GM20000 (cell line): ENCODE data around the gene PPFIA1.

ENCODE experiments used
- DNase-seq: peaks from one replicate; pipeline ENCODE4 v3.0.0; 2012; ENCODE audit warnings: low spot score
- TF ChIP-seq, protein P1 (sequence below): IDR thresholded peaks from 2 replicates; pipeline ENCODE4 v1.5.1; 2012; ENCODE audit warnings: mild to moderate bottlenecking, control low read depth; ENCODE audit errors: extremely low read depth, missing control alignments

PPFIA1 gene

DNA sequence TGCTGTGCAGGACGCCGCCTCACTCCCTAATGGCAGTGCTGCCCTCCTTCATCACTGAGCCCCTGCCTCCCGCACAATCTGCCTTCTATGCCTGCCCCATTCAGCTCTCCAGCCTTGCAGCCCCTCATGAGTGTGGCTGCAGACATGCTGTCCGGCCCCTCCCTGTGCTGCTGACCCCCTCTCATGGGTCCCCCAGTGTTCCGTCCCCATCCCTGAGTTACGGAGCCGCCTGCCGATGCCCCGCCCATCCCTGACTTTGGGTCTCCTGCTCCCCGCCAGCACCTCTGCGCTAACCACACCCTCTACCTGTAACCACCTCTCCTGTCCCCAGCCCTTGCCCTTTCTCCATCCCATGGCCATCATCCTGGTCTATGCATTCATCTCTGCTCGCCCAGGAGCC lies 161.1 kb downstream of the PPFIA1 start:
- DNase-seq = no peak
- TF ChIP-seq, protein P1, sequence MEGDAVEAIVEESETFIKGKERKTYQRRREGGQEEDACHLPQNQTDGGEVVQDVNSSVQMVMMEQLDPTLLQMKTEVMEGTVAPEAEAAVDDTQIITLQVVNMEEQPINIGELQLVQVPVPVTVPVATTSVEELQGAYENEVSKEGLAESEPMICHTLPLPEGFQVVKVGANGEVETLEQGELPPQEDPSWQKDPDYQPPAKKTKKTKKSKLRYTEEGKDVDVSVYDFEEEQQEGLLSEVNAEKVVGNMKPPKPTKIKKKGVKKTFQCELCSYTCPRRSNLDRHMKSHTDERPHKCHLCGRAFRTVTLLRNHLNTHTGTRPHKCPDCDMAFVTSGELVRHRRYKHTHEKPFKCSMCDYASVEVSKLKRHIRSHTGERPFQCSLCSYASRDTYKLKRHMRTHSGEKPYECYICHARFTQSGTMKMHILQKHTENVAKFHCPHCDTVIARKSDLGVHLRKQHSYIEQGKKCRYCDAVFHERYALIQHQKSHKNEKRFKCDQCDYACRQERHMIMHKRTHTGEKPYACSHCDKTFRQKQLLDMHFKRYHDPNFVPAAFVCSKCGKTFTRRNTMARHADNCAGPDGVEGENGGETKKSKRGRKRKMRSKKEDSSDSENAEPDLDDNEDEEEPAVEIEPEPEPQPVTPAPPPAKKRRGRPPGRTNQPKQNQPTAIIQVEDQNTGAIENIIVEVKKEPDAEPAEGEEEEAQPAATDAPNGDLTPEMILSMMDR = no peak

- TF ChIP-seq, protein P1 = no peak
- DNase-seq = no peak
These were observed 161.6 kb downstream of the PPFIA1 start for GRCh38 chr11:70432065-70432464.

DNA sequence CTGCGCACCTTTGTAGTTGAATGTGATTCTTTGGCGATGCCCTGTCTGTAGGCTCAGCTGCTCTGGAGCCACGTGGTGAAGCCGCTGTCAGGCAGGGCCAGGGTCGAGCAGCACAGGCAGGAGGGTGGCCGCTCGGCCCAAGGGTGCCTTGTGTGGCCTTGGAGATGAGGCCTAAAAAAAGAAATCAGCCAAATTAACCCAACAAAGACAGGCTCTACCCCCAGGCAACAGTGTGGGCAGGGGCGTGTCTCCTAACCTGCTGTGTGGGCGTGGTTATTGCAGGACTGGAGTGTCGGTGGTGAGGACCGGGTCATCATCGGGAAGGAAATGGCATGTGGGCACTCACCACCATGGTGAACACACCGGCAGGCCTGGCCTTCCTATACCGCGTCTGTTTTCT lies 162.1 kb downstream of the PPFIA1 start:
- TF ChIP-seq, protein P1 = no peak
- DNase-seq = no peak

DNA sequence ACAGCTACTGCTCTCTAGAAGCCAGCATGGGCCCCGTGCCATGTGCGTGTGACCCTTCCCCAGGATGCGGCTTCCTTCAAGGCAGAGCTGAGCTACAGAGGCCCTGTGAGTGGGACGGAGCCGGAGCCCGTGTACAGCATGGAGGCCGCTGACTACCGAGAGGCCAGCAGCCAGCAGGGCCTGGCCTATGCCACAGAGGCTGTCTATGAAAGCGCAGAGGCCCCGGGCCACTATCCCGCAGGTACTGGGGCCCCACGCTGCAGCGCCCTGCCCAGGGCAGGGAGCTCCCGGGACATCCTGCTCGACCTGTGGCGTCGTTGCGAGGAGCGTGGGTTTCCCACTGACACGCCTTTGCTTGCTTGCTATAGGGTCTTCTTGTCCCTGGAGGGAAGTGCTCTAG lies 162.5 kb downstream of the PPFIA1 start:
- no peak for DNase-seq
- TF ChIP-seq, protein P1 = no peak

DNA sequence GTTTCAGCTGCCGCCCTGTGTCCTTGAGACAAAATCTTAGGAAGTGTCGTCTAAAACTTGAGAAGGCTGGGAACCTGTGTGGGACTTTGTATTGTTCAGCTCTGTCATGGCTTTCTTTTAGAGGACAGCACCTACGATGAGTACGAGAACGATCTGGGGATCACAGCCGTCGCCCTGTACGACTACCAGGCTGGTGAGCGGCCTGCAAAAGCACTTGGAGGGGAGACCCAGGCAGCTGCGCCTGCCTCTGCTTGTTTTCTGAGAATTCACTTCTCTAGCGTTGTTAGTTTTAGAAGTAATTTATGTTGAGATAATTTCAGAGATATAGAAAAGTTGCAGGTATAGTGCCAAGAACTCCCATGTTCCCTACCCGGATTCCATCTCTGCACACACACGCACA lies 163.0 kb downstream of the PPFIA1 start:
- no peak for DNase-seq
- TF ChIP-seq, protein P1 = no peak
